ENCODE data around the gene MYO9B.

DNA sequence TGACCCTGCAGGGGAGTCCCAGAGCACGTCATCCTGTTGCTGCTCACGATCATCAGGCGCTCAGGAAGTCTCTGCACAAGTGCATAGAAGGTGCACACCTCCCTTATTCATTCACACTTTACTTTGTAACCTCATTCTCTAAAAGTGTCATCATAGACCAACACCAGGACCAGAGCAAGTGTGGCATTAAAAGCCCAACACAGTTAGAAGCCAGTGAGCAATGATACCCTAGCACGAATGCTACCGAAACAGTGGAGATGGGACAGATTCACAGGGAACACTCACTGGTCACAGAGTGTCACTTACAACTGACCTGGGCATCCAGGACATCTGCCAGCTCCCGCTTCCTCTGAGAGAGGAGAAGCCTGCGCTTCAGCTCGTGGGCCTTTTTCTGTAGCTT, 17.3 kb upstream of the MYO9B start:
- TF ChIP-seq, protein P1, sequence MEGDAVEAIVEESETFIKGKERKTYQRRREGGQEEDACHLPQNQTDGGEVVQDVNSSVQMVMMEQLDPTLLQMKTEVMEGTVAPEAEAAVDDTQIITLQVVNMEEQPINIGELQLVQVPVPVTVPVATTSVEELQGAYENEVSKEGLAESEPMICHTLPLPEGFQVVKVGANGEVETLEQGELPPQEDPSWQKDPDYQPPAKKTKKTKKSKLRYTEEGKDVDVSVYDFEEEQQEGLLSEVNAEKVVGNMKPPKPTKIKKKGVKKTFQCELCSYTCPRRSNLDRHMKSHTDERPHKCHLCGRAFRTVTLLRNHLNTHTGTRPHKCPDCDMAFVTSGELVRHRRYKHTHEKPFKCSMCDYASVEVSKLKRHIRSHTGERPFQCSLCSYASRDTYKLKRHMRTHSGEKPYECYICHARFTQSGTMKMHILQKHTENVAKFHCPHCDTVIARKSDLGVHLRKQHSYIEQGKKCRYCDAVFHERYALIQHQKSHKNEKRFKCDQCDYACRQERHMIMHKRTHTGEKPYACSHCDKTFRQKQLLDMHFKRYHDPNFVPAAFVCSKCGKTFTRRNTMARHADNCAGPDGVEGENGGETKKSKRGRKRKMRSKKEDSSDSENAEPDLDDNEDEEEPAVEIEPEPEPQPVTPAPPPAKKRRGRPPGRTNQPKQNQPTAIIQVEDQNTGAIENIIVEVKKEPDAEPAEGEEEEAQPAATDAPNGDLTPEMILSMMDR (conservative IDR thresholded peaks at IDR 0.05) = no peak
- no peak for TF ChIP-seq EZH2 (IDR thresholded peaks at IDR 0.05; ENCODE audit: low read depth)

Measured in PC-9 (cell line).